Naive thymus-derived CD4-positive, alpha-beta T cell (primary cell): Measurements from ENCODE around the gene BICDL1. TPM values are rescaled to one million over a fixed set of nuclear protein-coding genes. Genes with fewer than 3 reads are reported as not detected.

Experiments
- ATAC-seq: fragments of 150-1000 bp; cut with Tn5 transposase; 2 replicates; pipeline ENCODE4 v1.10.0; 2021; ENCODE audit warnings: mild to moderate bottlenecking, moderate library complexity
- CTCF ChIA-PET: fragments of 350-600 bp; sonication (Branson Sonifier 250); formaldehyde crosslinking; loops from one replicate; lab custom pipeline; 2021; ENCODE audit warnings: antibody characterized with exemption; lab: Charles Lee
- POLR2A ChIA-PET: fragments of 350-600 bp; sonication (Branson Sonifier 250); formaldehyde crosslinking; loops from one replicate; lab custom pipeline; 2021; ENCODE audit warnings: antibody characterized with exemption, inconsistent platforms; lab: Charles Lee
- DNase-seq, 9 donors: peaks; one replicate each; pipeline versions ENCODE4 v3.0.0 to v3.0.0-alpha.2; 2020 to 2022; ENCODE audit warnings: mixed read lengths in 1 of 9
- H3K27ac ChIP-seq: one replicate; pipeline ENCODE4 v1.7.0; 2013; ENCODE audit warnings: mild to moderate bottlenecking, low read depth, low read length, moderate library complexity
- H3K27me3 ChIP-seq, 2 donors: one replicate each; pipeline ENCODE4 v1.7.0; 2013; ENCODE audit warnings: low read length in 2 of 2, mild to moderate bottlenecking in 2 of 2, moderate library complexity in 2 of 2; ENCODE audit not compliant: control insufficient read depth in 2 of 2, insufficient read depth in 2 of 2
- H3K36me3 ChIP-seq, 3 experiments: 1 replicate in 2 of 3; 2 replicates in 1 of 3; pipeline ENCODE4 v1.7.0; 2013; ENCODE audit warnings: low read length in 3 of 3, mild to moderate bottlenecking in 3 of 3, moderate library complexity in 1 of 3; ENCODE audit not compliant: insufficient read depth in 3 of 3, control insufficient read depth in 2 of 3
- H3K4me1 ChIP-seq, 2 donors: one replicate each; pipeline ENCODE4 v1.7.0; 2013; ENCODE audit warnings: low read length in 2 of 2, mild to moderate bottlenecking in 2 of 2, moderate library complexity in 1 of 2; ENCODE audit not compliant: control insufficient read depth in 2 of 2, insufficient read depth in 2 of 2
- H3K4me3 ChIP-seq: 2 replicates; pipeline ENCODE4 v1.7.0; 2013; ENCODE audit warnings: mild to moderate bottlenecking, low read length
- H3K9me3 ChIP-seq, 3 experiments: 1 replicate in 2 of 3; 2 replicates in 1 of 3; pipeline ENCODE4 v1.7.0; 2013; ENCODE audit warnings: low read length in 3 of 3; ENCODE audit not compliant: control insufficient read depth in 2 of 3
- H3K27ac Mint-ChIP-seq, 9 donors: one replicate each; pipeline ENCODE4 v1.8.0; 2020 to 2022; ENCODE audit warnings: mixed read lengths in 9 of 9, mild to moderate bottlenecking in 8 of 9, moderate library complexity in 5 of 9, inconsistent platforms in 2 of 9
- H3K27me3 Mint-ChIP-seq, 5 donors: one replicate each; pipeline ENCODE4 v1.8.0; 2021 to 2022; ENCODE audit warnings: mixed read lengths in 5 of 5, mild to moderate bottlenecking in 1 of 5
- H3K36me3 Mint-ChIP-seq, 5 donors: one replicate each; pipeline ENCODE4 v1.8.0; 2020 to 2022; ENCODE audit warnings: mixed read lengths in 5 of 5, mild to moderate bottlenecking in 3 of 5, inconsistent platforms in 1 of 5
- H3K4me1 Mint-ChIP-seq, 7 donors: one replicate each; pipeline ENCODE4 v1.8.0; 2020 to 2022; ENCODE audit warnings: mixed read lengths in 7 of 7, mild to moderate bottlenecking in 3 of 7, inconsistent platforms in 1 of 7
- H3K4me3 Mint-ChIP-seq, 10 donors: one replicate each; pipeline ENCODE4 v1.8.0; 2020 to 2022; ENCODE audit warnings: mild to moderate bottlenecking in 10 of 10, mixed read lengths in 10 of 10, moderate library complexity in 6 of 10, inconsistent platforms in 2 of 10
- H3K9me3 Mint-ChIP-seq, 11 donors: one replicate each; pipeline ENCODE4 v1.8.0; 2020 to 2022; ENCODE audit warnings: mixed read lengths in 11 of 11, mild to moderate bottlenecking in 4 of 11, inconsistent platforms in 1 of 11, moderate library complexity in 1 of 11
- intact Hi-C, 2 donors: fragments of 100-400 bp; cut with micrococcal nuclease; formaldehyde crosslinking; loops; one replicate each; pipeline ENCODE4 v1.15.1; 2023
- polyA plus RNA-seq, 2 donors: library from polyadenylated mRNA; unstranded; fragments of 300-500 nt; fragmentation: Illumina TruSeq; gene quantifications; one replicate each; pipeline ENCODE4 v1.2.3, GENCODE V29; 2021
- total RNA-seq, 6 experiments: library from RNA in 5 of 6; stranded (reverse) in 5 of 6; gene quantifications; 1 replicate in 5 of 6; 2 replicates in 1 of 6; pipeline ENCODE4 v1.2.3 and lab custom pipeline; 2021 to 2026

Gene BICDL1
- total and polyA plus RNA-seq, 7 experiments from 2014 or later: 2.4 to 156 (median 111) TPM

- H3K27ac Mint-ChIP-seq: peak overlapping the region in 8 of 9 donors; percentile 34 to 92 (median 80)
- Histone ChIP-seq H3K4me1 (peaks cover 5 to 8% of the 10 kb centered on the region in 2 donors), H3K27ac (peak overlapping the region; percentile 16), H3K4me3 (no peak overlapping the region), H3K27me3 (no peaks in the 10 kb centered on the region), H3K9me3 (no peaks in the 10 kb centered on the region), H3K36me3 (peaks cover 0 to 35% (median 0%) of the 10 kb centered on the region in 3 experiments)
- ChIA-PET POLR2A (interaction anchor here (0.7 to 1.6 kb wide), 6 partner anchors 31 to 206 kb away, joined by 3 to 22 read pairs (median 8); partner anchors contain the start of genes BICDL1, RAB35 and RNU4-2), CTCF (no interaction called here)
- intact Hi-C loops: loop anchor here (2.0 to 5.0 kb wide), 5 partner anchors 45 to 931 kb away; partner anchors contain the start of genes C12orf43 (in 1 of the 2) and PRKAB1 (in 1 of the 2)
- peaks cover 0 to 3% (median 0%) of the 10 kb centered on the region in 5 donors for H3K27me3 Mint-ChIP-seq
- H3K4me3 Mint-ChIP-seq: peak overlapping the region in 2 of 10 donors; percentile 32 to 49
- no peak for DNase-seq
- H3K9me3 Mint-ChIP-seq: peaks cover 0 to 1% (median 0%) of the 10 kb centered on the region in 11 donors
- H3K36me3 Mint-ChIP-seq: peaks cover 7 to 23% (median 9%) of the 10 kb centered on the region in 5 donors
- no peak for ATAC-seq
- peaks cover 5 to 42% (median 16%) of the 10 kb centered on the region in 7 donors for H3K4me1 Mint-ChIP-seq
These were observed 97.0 kb downstream of the BICDL1 start for GRCh38 chr12:120085920-120086645.

DNA sequence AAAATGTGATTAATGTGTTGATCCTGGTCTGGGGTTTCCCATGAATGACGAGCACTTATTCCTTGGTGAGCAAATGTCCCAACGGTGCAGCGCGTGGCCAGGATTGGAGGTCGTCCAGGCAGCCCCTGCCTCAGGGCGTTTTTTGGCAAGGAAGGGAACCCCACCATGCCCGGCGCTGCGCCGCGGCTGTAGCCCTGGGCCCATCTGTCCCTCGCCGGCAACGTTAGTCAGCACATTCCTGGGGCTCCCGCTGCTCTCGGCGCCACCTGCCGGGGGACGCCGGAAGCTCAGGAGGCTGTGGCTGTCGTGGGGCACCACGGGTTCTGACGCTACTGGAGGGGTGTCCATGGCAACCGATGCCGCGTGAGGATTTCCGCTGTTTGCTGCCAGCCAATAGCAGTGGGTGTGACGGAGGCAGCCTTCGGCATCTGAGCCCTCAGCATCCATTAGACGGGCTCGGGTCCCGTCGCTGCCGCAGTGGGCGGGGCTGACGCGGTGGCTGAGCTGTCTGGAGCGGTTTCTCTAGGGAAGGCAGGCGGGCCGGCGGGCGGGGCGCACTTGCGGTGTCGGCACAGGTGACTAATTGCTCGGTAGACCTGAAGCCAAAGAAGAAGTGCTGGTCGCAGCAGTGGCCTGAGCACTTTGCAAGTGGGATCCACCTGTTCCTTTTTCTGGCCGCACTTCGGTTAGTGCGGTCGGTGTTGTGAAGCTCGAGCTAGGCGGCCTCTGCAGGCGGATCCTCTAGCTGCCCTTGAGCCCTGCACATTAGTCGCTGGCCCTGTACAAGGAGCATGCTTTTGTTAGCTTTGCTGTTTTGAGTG lies 98.0 kb downstream of the BICDL1 start:
- no peaks in the 10 kb centered on the region for H3K9me3 ChIP-seq
- intact Hi-C loops: loop anchor here (1.0 to 5.0 kb wide), 17 partner anchors 23 to 930 kb away; partner anchors contain the start of genes RAB35 (in 2 of the 2), RPLP0 (in 2 of the 2), BICDL1 (in 1 of the 2) and C12orf43 (in 1 of the 2)
- Mint-ChIP-seq H3K4me3 (peak overlapping the region; percentile 70 to 88 (median 82)), H3K4me1 (peaks cover 5 to 39% (median 16%) of the 10 kb centered on the region in 7 donors), H3K27me3 (peaks cover 0 to 3% (median 0%) of the 10 kb centered on the region in 5 donors), H3K27ac (peak overlapping the region; percentile 71 to 93 (median 89)), H3K36me3 (peaks cover 5 to 23% (median 8%) of the 10 kb centered on the region in 5 donors), H3K9me3 (peaks cover 0 to 1% (median 0%) of the 10 kb centered on the region in 11 donors)
- DNase-seq (peak; percentile 98 to 100 (median 99)), ATAC-seq (peak; percentile 97)
- H3K4me1 ChIP-seq: peaks cover 5 to 8% of the 10 kb centered on the region in 2 donors
- H3K27me3 ChIP-seq: no peaks in the 10 kb centered on the region
- POLR2A ChIA-PET: interaction anchor here (0.6 to 1.6 kb wide), 13 partner anchors 24 to 1719 kb away, joined by 3 to 22 read pairs (median 4); partner anchors contain the start of genes BICDL1, RAB35, RNU4-2 and RPLP0
- CTCF ChIA-PET: interaction anchor here (0.7 to 1.2 kb wide), 11 partner anchors 8 to 207 kb away, joined by 3 to 6 read pairs (median 4); partner anchors contain the start of gene BICDL1
- H3K4me3 ChIP-seq: peak overlapping the region; percentile 70
- H3K36me3 ChIP-seq: peaks cover 0 to 34% (median 0%) of the 10 kb centered on the region in 3 experiments
- peak overlapping the region; percentile 60 for H3K27ac ChIP-seq

- POLR2A ChIA-PET: interaction anchor here (1.0 kb wide), 1 partner anchor 202 kb away, joined by 3 read pairs; no protein-coding TSS in a partner anchor
- Mint-ChIP-seq H3K4me1 (peaks cover 5 to 39% (median 17%) of the 10 kb centered on the region in 7 donors), H3K4me3 (no peak overlapping the region), H3K36me3 (peaks cover 5 to 18% (median 8%) of the 10 kb centered on the region in 5 donors), H3K27me3 (peaks cover 0 to 3% (median 0%) of the 10 kb centered on the region in 5 donors), H3K27ac (peak overlapping the region in 7 of 9 donors; percentile 13 to 94 (median 59)), H3K9me3 (peaks cover 0 to 2% (median 0%) of the 10 kb centered on the region in 11 donors)
- Histone ChIP-seq H3K4me3 (no peak overlapping the region), H3K9me3 (no peaks in the 10 kb centered on the region), H3K27me3 (no peaks in the 10 kb centered on the region), H3K4me1 (peaks cover 5 to 8% of the 10 kb centered on the region in 2 donors), H3K27ac (no peak overlapping the region), H3K36me3 (peaks cover 0 to 50% (median 0%) of the 10 kb centered on the region in 3 experiments)
- intact Hi-C loops: loop anchor here in 1 of 2 donors (5.0 kb wide), 2 partner anchors 422 to 928 kb away; partner anchors contain the start of genes C12orf43 and PRKAB1
- ATAC-seq (no peak), DNase-seq (no peak)
- CTCF ChIA-PET: no interaction called here
These were observed 100.1 kb downstream of the BICDL1 start for GRCh38 chr12:120089105-120089504.

- no peaks in the 10 kb centered on the region for H3K9me3 ChIP-seq
- POLR2A ChIA-PET: interaction anchor here (1.0 to 1.1 kb wide), 2 partner anchors 9 to 103 kb away, joined by 3 read pairs; no protein-coding TSS in a partner anchor
These were observed 100.8 kb downstream of the BICDL1 start for GRCh38 chr12:120089796-120090195.

GRCh38 chr12:120090206-120090605 lies 101.2 kb downstream of the BICDL1 start:
- ChIA-PET POLR2A (interaction anchor here (1.0 to 1.1 kb wide), 2 partner anchors 10 to 103 kb away, joined by 3 read pairs; no protein-coding TSS in a partner anchor), CTCF (interaction anchor here (0.5 kb wide), 1 partner anchor 161 kb away, joined by 3 read pairs; no protein-coding TSS in a partner anchor)
- H3K9me3 ChIP-seq: no peaks in the 10 kb centered on the region
- no peak overlapping the region for H3K4me3 ChIP-seq
- no peak overlapping the region for H3K27ac ChIP-seq
- ATAC-seq: no peak
- Mint-ChIP-seq H3K27me3 (peaks cover 0 to 3% (median 0%) of the 10 kb centered on the region in 5 donors), H3K9me3 (peaks cover 0 to 2% (median 0%) of the 10 kb centered on the region in 11 donors), H3K4me1 (peaks cover 5 to 32% (median 16%) of the 10 kb centered on the region in 7 donors), H3K27ac (no peak overlapping the region), H3K36me3 (peaks cover 0 to 12% (median 5%) of the 10 kb centered on the region in 5 donors), H3K4me3 (no peak overlapping the region)
- peaks cover 5 to 8% of the 10 kb centered on the region in 2 donors for H3K4me1 ChIP-seq
- no peaks in the 10 kb centered on the region for H3K27me3 ChIP-seq
- DNase-seq: no peak
- peaks cover 0 to 48% (median 0%) of the 10 kb centered on the region in 3 experiments for H3K36me3 ChIP-seq
- intact Hi-C loops: no loop called here

More at GRCh38 chr12:120089796-120090195, 100.8 kb downstream of the BICDL1 start:
- CTCF ChIA-PET: interaction anchor here (0.5 kb wide), 1 partner anchor 161 kb away, joined by 3 read pairs; no protein-coding TSS in a partner anchor
- Histone ChIP-seq H3K4me1 (peaks cover 5 to 8% of the 10 kb centered on the region in 2 donors), H3K27me3 (no peaks in the 10 kb centered on the region), H3K4me3 (no peak overlapping the region), H3K36me3 (peaks cover 0 to 50% (median 0%) of the 10 kb centered on the region in 3 experiments), H3K27ac (no peak overlapping the region)
- H3K4me3 Mint-ChIP-seq: no peak overlapping the region
- DNase-seq (no peak), ATAC-seq (no peak)
- no peak overlapping the region for H3K27ac Mint-ChIP-seq
- peaks cover 0 to 3% (median 0%) of the 10 kb centered on the region in 5 donors for H3K27me3 Mint-ChIP-seq
- intact Hi-C loops: loop anchor here in 1 of 2 donors (5.0 kb wide), 2 partner anchors 422 to 928 kb away; partner anchors contain the start of genes C12orf43 and PRKAB1
- H3K9me3 Mint-ChIP-seq: peaks cover 0 to 2% (median 0%) of the 10 kb centered on the region in 11 donors
- H3K36me3 Mint-ChIP-seq: peaks cover 2 to 13% (median 7%) of the 10 kb centered on the region in 5 donors
- peaks cover 5 to 36% (median 16%) of the 10 kb centered on the region in 7 donors for H3K4me1 Mint-ChIP-seq
